Aorta (tissue), 5 donors: ENCODE measurements around the gene PODXL. TPM values are rescaled to one million over a fixed set of nuclear protein-coding genes. Genes with fewer than 3 reads are reported as not detected.
"Not testable (repeated sequence)": the region's sequence is repeated elsewhere in the genome, so short reads cannot be mapped to it uniquely, and the experiment has no call there.

Experiments used
- ATAC-seq: fragments of 200-7000 bp; cut with Tn5 transposase; one replicate; pipeline ENCODE4 v1.9.1; 2022; ENCODE audit warnings: moderate library complexity; ENCODE audit not compliant: low FRiP score
- DNase-seq, 2 donors: peaks; one replicate each; pipeline ENCODE4 v3.0.0-alpha.2; 2020
- H3K27ac ChIP-seq, 2 donors: one replicate each; pipeline ENCODE4 v1.5.1; 2013; ENCODE audit warnings: low read length in 2 of 2, mild to moderate bottlenecking in 2 of 2, moderate library complexity in 2 of 2, control low read depth in 1 of 2, inconsistent platforms in 1 of 2, low read depth in 1 of 2
- H3K27me3 ChIP-seq, 2 donors: one replicate each; pipeline ENCODE4 v1.6.1; 2013; ENCODE audit warnings: control low read depth in 1 of 2, low read length in 1 of 2, mild to moderate bottlenecking in 1 of 2, moderate library complexity in 1 of 2; ENCODE audit not compliant: insufficient read depth in 2 of 2, control insufficient read depth in 1 of 2
- H3K36me3 ChIP-seq, 2 donors: one replicate each; pipeline ENCODE4 v1.6.1; 2013; ENCODE audit warnings: control low read depth in 1 of 2, low read length in 1 of 2, mild to moderate bottlenecking in 1 of 2; ENCODE audit not compliant: insufficient read depth in 2 of 2, control insufficient read depth in 1 of 2
- H3K4me1 ChIP-seq, 2 donors: one replicate each; pipeline ENCODE4 v1.6.1; 2013; ENCODE audit warnings: low read length in 2 of 2, control low read depth in 1 of 2, mild to moderate bottlenecking in 1 of 2, moderate library complexity in 1 of 2; ENCODE audit not compliant: insufficient read depth in 2 of 2, control insufficient read depth in 1 of 2
- H3K4me3 ChIP-seq, 2 donors: one replicate each; pipeline ENCODE4 v1.5.1; 2013; ENCODE audit warnings: low read length in 2 of 2, control low read depth in 1 of 2, mild to moderate bottlenecking in 1 of 2
- H3K9me3 ChIP-seq: one replicate; pipeline ENCODE4 v1.6.1; 2013; ENCODE audit warnings: mild to moderate bottlenecking, low read length; ENCODE audit not compliant: control insufficient read depth
- WGBS, 2 donors: extraction: QIAGEN DNeasy Blood & Tissue Kit; methylation state at CpG; one replicate each; pipeline ENCODE4 v1.1.7; 2013; 5-methylcytosine and 5-hydroxymethylcytosine counted together
- intact Hi-C, 2 donors: fragments of 100-400 bp; cut with DNase I; formaldehyde crosslinking; loops; one replicate each; pipeline versions ENCODE4 v1.14.2 to v1.15.0; 2022
- polyA plus RNA-seq, 2 donors: library from polyadenylated mRNA; stranded (reverse); fragments of 200-250 nt; gene quantifications; one replicate each; pipeline ENCODE4 v1.2.3, GENCODE V29; 2013
- total RNA-seq, 2 donors: library from RNA; stranded (reverse); fragmentation: NEBNext Ultra II Directional; extraction: Animal tissue kit (Norgen Biotek cat#: 25700); gene quantifications; one replicate each; pipeline ENCODE4 v1.2.1, GENCODE V29; 2021
- donor health status: healthy with polysubstance abuse.
- donor health status: Bipolar disorder and iron deficiency.
- donor health status: DM: no; HTN: no; CAD: no.
- donor health status: DM: no; HTN: no; CAD: no.
- donor health status: DM: yes; HTN: yes; CAD: no.

Gene PODXL
- total and polyA plus RNA-seq, 4 donors, result 1.7 to 55.5 (median 14.6) TPM

DNA sequence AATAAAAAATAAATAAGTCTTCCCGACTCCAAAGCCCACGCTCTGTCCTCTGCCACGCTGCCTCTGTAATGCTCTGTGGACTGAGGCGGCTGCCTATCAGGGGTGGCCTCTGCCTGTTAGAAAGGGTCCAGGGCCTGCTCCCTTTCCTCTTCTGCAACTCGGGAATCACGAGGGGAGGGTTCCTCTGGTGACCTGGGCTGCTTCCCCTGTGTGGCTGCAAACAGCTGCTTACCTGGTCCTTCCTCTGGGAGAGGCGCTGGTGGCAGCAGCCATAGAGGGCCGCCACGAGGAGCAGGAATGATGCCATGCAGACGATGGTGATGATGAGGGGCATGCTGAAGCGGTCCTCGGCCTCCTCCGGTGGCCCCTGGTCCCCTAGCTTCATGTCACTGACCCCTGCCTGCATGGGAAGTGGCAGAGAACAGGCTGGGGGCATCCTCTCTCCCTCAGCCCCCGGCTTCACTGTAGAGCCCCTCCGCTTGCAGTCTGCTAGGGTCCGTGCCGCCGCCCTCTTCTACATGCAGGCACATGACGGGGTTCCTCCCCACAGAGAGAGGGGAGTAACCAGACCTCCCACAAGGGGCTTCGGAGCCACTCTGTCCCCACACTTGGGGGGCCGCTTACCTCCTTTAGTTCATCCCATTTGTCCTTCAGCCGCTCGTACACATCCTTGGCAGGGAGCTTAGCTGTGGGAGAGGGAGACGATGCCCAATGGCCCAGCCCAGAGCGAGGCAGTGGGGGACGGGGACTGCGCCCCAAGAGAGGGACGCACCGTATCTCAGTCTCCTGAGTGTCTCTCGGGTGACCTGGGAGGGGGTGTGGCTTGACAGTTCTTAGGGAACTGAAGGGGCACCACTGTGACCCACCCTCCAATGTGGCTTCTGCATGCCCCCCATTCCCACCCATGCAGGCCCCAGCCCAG is 50.5 kb downstream of the PODXL start:
- no peak overlapping the region for H3K4me3 ChIP-seq
- ATAC-seq (no peak), DNase-seq (peak in 1 of 2 donors; percentile 72)
- H3K27ac ChIP-seq, result no peak overlapping the region
- no peaks in the 10 kb centered on the region for H3K27me3 ChIP-seq
- no peaks in the 10 kb centered on the region for H3K9me3 ChIP-seq
- H3K36me3 ChIP-seq, result no peaks in the 10 kb centered on the region
- intact Hi-C loops, result loop anchor here in 1 of 2 donors (2.0 kb wide), 1 partner anchor 149 kb away; no protein-coding TSS in a partner anchor
- H3K4me1 ChIP-seq, result no peaks in the 10 kb centered on the region
- WGBS, 2 donors, result 86 to 88% methylated on average over 25 to 30 of the region's 30 CpGs

DNA sequence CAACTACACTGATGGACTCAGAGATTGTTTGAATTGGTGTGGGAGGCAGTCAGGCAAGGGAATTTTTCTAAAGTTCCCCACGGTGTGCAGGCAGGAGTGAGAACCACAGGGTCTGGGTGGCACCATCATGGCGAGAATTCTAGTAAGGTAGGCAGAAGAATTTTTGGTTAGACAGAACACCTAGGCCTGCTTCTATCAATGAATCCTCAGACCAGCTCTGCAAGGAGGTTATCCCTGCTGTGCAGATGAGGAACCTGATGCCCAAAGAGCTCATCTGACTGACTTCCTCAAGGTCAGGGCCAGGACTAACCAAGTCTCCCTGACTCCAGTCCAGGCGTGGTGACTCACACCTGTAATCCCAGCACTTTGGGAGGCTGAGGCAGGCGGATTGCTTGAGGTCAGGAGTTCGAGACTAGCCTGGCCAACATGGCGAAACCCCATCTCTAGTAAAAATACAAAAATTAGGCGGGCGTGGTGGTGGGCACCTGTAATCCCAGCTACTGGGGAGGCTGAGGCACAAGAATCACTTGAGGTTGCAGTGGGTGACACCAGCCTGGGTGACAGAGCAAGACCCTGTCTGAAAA is 51.3 kb downstream of the PODXL start:
- H3K4me3 ChIP-seq, ATAC-seq, H3K36me3 ChIP-seq, H3K27ac ChIP-seq, intact Hi-C loops, H3K27me3 ChIP-seq, H3K4me1 ChIP-seq, H3K9me3 ChIP-seq: not testable (repeated sequence)
- 89% methylated on average over 8 of the region's 8 CpGs for WGBS, 2 donors
- DNase-seq, result peak in 1 of 2 donors; percentile 61

- Histone ChIP-seq H3K27me3 (no peaks in the 10 kb centered on the region), H3K4me1 (no peaks in the 10 kb centered on the region), H3K9me3 (no peaks in the 10 kb centered on the region), H3K36me3 (no peaks in the 10 kb centered on the region), H3K27ac (no peak overlapping the region), H3K4me3 (no peak overlapping the region)
- DNase-seq, result peak in 1 of 2 donors; percentile 51
- intact Hi-C loops, result no loop called here
- WGBS, 2 donors, result 88% methylated on average over 14 of the region's 14 CpGs
- no peak for ATAC-seq
Observed at GRCh38 chr7:131504157-131504899, 52.1 kb downstream of the PODXL start.

GRCh38 chr7:131503639-131504038 is 52.8 kb downstream of the PODXL start:
- ATAC-seq (no peak), DNase-seq (peak in 1 of 2 donors; percentile 33)
- Histone ChIP-seq H3K9me3 (no peaks in the 10 kb centered on the region), H3K27ac (no peak overlapping the region), H3K4me1 (no peaks in the 10 kb centered on the region), H3K36me3 (no peaks in the 10 kb centered on the region), H3K27me3 (no peaks in the 10 kb centered on the region), H3K4me3 (no peak overlapping the region)
- intact Hi-C loops, result no loop called here
- 67 to 69% methylated on average over 6 of the region's 6 CpGs for WGBS, 2 donors

GRCh38 chr7:131502810-131503508 is 53.5 kb downstream of the PODXL start:
- WGBS, 2 donors, result 61 to 63% methylated on average over 9 of the region's 9 CpGs
- peaks cover 0 to 1% of the 10 kb centered on the region in 2 donors for H3K36me3 ChIP-seq
- no peak overlapping the region for H3K4me3 ChIP-seq
- H3K9me3 ChIP-seq, result no peaks in the 10 kb centered on the region
- intact Hi-C loops, result no loop called here
- no peaks in the 10 kb centered on the region for H3K27me3 ChIP-seq
- H3K27ac ChIP-seq, result no peak overlapping the region
- peak; percentile 28 for ATAC-seq
- DNase-seq, result peak; percentile 45 to 73
- H3K4me1 ChIP-seq, result no peaks in the 10 kb centered on the region

DNA sequence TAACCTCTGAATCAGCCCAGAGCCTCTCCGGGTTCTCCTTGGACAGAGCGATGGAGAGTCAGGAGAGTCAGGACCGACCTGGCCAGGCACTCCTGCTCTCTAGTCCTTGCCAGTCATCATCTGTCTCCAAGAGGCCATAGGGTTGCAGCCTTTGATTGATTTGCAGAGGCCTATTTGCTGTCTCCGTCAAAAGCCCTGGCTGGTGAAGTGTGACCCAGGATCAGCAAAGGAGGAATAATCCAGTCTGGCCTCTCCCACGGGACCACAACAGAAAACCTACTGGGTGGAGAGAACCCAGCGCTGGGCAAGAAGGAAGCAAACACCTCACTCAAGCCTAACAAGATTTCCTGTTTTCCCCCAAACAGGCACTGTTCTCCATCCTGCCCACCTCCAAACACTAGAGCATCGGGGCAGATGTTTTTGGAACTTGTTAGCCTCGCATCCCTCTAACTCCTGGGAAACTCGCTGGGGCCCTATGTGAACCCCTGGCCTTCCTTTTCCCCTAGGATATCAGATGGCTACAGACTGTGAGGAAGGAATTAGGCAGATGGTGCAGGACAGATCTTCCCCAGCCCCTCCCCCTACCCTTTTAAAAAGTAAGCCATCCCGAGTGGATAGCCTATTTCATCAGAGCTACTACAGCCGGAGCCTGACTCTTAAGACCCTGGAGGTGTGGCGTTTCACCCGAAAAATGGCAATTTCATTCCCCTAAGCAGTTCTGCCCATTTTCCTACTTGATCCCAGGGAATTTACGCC is 54.3 kb downstream of the PODXL start:
- Histone ChIP-seq H3K9me3 (no peaks in the 10 kb centered on the region), H3K4me1 (peaks cover 0 to 4% of the 10 kb centered on the region in 2 donors), H3K36me3 (peaks cover 0 to 3% of the 10 kb centered on the region in 2 donors), H3K27ac (no peak overlapping the region), H3K27me3 (no peaks in the 10 kb centered on the region), H3K4me3 (no peak overlapping the region)
- no peak for ATAC-seq
- 84 to 86% methylated on average over 14 of the region's 14 CpGs for WGBS, 2 donors
- peak in 1 of 2 donors; percentile 36 for DNase-seq
- intact Hi-C loops, result no loop called here

GRCh38 chr7:131501422-131501821 is 55.0 kb downstream of the PODXL start:
- Histone ChIP-seq H3K4me3 (no peak overlapping the region), H3K36me3 (peaks cover 0 to 3% of the 10 kb centered on the region in 2 donors)
- ATAC-seq, result no peak

More at GRCh38 chr7:131501422-131501821, 55.0 kb downstream of the PODXL start:
- H3K27ac ChIP-seq, result no peak overlapping the region
- H3K9me3 ChIP-seq, result no peaks in the 10 kb centered on the region
- 66 to 81% methylated on average over 3 of the region's 3 CpGs for WGBS, 2 donors
- H3K27me3 ChIP-seq, result no peaks in the 10 kb centered on the region
- no peak for DNase-seq
- intact Hi-C loops, result no loop called here
- H3K4me1 ChIP-seq, result peaks cover 0 to 4% of the 10 kb centered on the region in 2 donors
